ENCODE data around the gene THSD4. TPM values are rescaled to one million over a fixed set of nuclear protein-coding genes. Genes with fewer than 3 reads are reported as not detected.

The THSD4 gene
- polyA plus RNA-seq, 1 donor (not counting 4 experiments of a cell fraction or from before 2014, with no cell fraction given) = 24.5 TPM

GRCh38 chr15:71220828-71221227, 105.6 kb downstream of the THSD4 start:
- peaks cover 10% of the 10 kb centered on the region for H3K79me2 ChIP-seq (ENCODE audit: control insufficient read depth, insufficient read depth, low read length)
- H3K4me1 ChIP-seq (ENCODE audit: control insufficient read depth, extremely low read depth, insufficient read depth, low read length) = peaks cover 34% of the 10 kb centered on the region
- no peak overlapping the region for H3K27ac ChIP-seq (ENCODE audit: control insufficient read depth, insufficient read depth, low read length)
- TF ChIP-seq EZH2 (IDR thresholded peaks at IDR 0.05; ENCODE audit: low read length) (no peak), CTCF (optimal IDR thresholded peaks at IDR 0.05 in 1 of 3, IDR thresholded peaks at IDR 0.05 in 1 of 3, conservative IDR thresholded peaks at IDR 0.05 in 1 of 3; ENCODE audit: extremely low read depth in 1 of 3, insufficient read depth in 2 of 3, low read length in 3 of 3) (no peak)
- DNase-seq (ENCODE audit: low read depth, low spot score) = no peak
- no peak overlapping the region for H3K9ac ChIP-seq (ENCODE audit: control insufficient read depth, extremely low read depth, insufficient read depth, low read length)
- dilution Hi-C loops (cut with MboI; ENCODE audit: extremely low pct_ligation_motif_present, low sequenced_read_pairs) = no loop called here
- no peak overlapping the region for H3K4me3 ChIP-seq (ENCODE audit: control insufficient read depth in 2 of 3, extremely low read depth in 1 of 3, insufficient read depth in 2 of 3, low read depth in 1 of 3, low read length in 3 of 3)
- no peaks in the 10 kb centered on the region for H3K9me1 ChIP-seq (ENCODE audit: control insufficient read depth, extremely low read depth, insufficient read depth, low read length)
- no peaks in the 10 kb centered on the region for H3K27me3 ChIP-seq (ENCODE audit: control insufficient read depth, extremely low read depth, insufficient read depth, low read length)
- no peaks in the 10 kb centered on the region for H4K20me1 ChIP-seq (ENCODE audit: control insufficient read depth, extremely low read depth, insufficient read depth, low read length)
- no peaks in the 10 kb centered on the region for H3K9me3 ChIP-seq (ENCODE audit: control insufficient read depth, low read depth, low read length)
- H3K36me3 ChIP-seq (ENCODE audit: control insufficient read depth in 2 of 2, extremely low read depth in 1 of 2, insufficient read depth in 2 of 2, low read length in 2 of 2) = peaks cover 10 to 23% of the 10 kb centered on the region in 2 experiments
- no peak overlapping the region for H3K4me2 ChIP-seq (ENCODE audit: control insufficient read depth, extremely low read depth, insufficient read depth, low read depth, low read length)
- no peak for FAIRE-seq
- H2AFZ ChIP-seq (ENCODE audit: control insufficient read depth, low read length) = no peak overlapping the region

DNA sequence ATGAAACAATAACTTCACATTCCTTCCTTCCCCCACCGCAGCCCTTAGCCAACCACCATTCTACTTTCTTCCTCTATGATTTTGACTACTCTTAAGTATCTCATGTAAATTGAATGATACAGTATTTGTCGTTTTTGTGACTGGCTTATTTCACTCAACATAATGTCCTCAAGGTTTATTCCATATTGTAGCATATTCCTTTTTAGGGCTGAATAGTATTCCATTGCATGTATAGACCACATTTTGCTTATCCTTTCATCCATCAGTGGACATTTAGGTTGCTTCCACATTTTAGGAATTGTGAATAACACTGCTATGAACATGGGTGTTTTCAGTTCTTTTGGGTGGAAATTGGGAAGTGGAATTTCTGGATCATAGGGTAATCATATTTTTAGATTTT, 106.1 kb downstream of the THSD4 start:
- H4K20me1 ChIP-seq (ENCODE audit: control insufficient read depth, extremely low read depth, insufficient read depth, low read length) = no peaks in the 10 kb centered on the region
- no peak overlapping the region for H3K4me2 ChIP-seq (ENCODE audit: control insufficient read depth, extremely low read depth, insufficient read depth, low read depth, low read length)
- dilution Hi-C loops (cut with MboI; ENCODE audit: extremely low pct_ligation_motif_present, low sequenced_read_pairs) = no loop called here
- no peak overlapping the region for H3K27ac ChIP-seq (ENCODE audit: control insufficient read depth, insufficient read depth, low read length)
- peaks cover 8 to 23% of the 10 kb centered on the region in 2 experiments for H3K36me3 ChIP-seq (ENCODE audit: control insufficient read depth in 2 of 2, extremely low read depth in 1 of 2, insufficient read depth in 2 of 2, low read length in 2 of 2)
- DNase-seq (ENCODE audit: low read depth, low spot score) = no peak
- H3K9ac ChIP-seq (ENCODE audit: control insufficient read depth, extremely low read depth, insufficient read depth, low read length) = no peak overlapping the region
- no peaks in the 10 kb centered on the region for H3K9me3 ChIP-seq (ENCODE audit: control insufficient read depth, low read depth, low read length)
- peaks cover 10% of the 10 kb centered on the region for H3K79me2 ChIP-seq (ENCODE audit: control insufficient read depth, insufficient read depth, low read length)
- FAIRE-seq = no peak
- H3K9me1 ChIP-seq (ENCODE audit: control insufficient read depth, extremely low read depth, insufficient read depth, low read length) = no peaks in the 10 kb centered on the region
- peaks cover 34% of the 10 kb centered on the region for H3K4me1 ChIP-seq (ENCODE audit: control insufficient read depth, extremely low read depth, insufficient read depth, low read length)
- TF ChIP-seq CTCF (optimal IDR thresholded peaks at IDR 0.05 in 1 of 3, IDR thresholded peaks at IDR 0.05 in 1 of 3, conservative IDR thresholded peaks at IDR 0.05 in 1 of 3; ENCODE audit: extremely low read depth in 1 of 3, insufficient read depth in 2 of 3, low read length in 3 of 3) (no peak), EZH2 (IDR thresholded peaks at IDR 0.05; ENCODE audit: low read length) (no peak)
- no peak overlapping the region for H2AFZ ChIP-seq (ENCODE audit: control insufficient read depth, low read length)
- no peak overlapping the region for H3K4me3 ChIP-seq (ENCODE audit: control insufficient read depth in 2 of 3, extremely low read depth in 1 of 3, insufficient read depth in 2 of 3, low read depth in 1 of 3, low read length in 3 of 3)
- no peaks in the 10 kb centered on the region for H3K27me3 ChIP-seq (ENCODE audit: control insufficient read depth, extremely low read depth, insufficient read depth, low read length)
